ENCODE measurements around the gene EMP1.

EMP1 gene

GRCh38 chr12:13197526-13198143 lies 1.1 kb downstream of the EMP1 start:
- peak; percentile 59 for DNase-seq (ENCODE audit: low read depth)

GRCh38 chr12:13198241-13198640 lies 1.7 kb downstream of the EMP1 start:
- no peak for DNase-seq (ENCODE audit: low read depth)

GRCh38 chr12:13198876-13199275 lies 2.4 kb downstream of the EMP1 start:
- DNase-seq (ENCODE audit: low read depth): peak; percentile 75

GRCh38 chr12:13199592-13199991 lies 3.1 kb downstream of the EMP1 start:
- DNase-seq (ENCODE audit: low read depth): no peak

- DNase-seq (ENCODE audit: low read depth): no peak
Measured at GRCh38 chr12:13200841-13201240, 4.3 kb downstream of the EMP1 start.

GRCh38 chr12:13203034-13203922 lies 6.8 kb downstream of the EMP1 start:
- DNase-seq (ENCODE audit: low read depth): peak; percentile 38

- DNase-seq (ENCODE audit: low read depth): peak; percentile 83
Measured at GRCh38 chr12:13204428-13204827, 7.9 kb downstream of the EMP1 start.

- DNase-seq (ENCODE audit: low read depth): peak; percentile 100
Measured at GRCh38 chr12:13205809-13206559, 9.5 kb downstream of the EMP1 start.

- DNase-seq (ENCODE audit: low read depth): no peak
Measured at GRCh38 chr12:13206560-13206897, 10.0 kb downstream of the EMP1 start.

- DNase-seq (ENCODE audit: low read depth): peak; percentile 60
Measured at GRCh38 chr12:13208533-13209435, 12.3 kb downstream of the EMP1 start.

GRCh38 chr12:13209436-13210235 lies 13.1 kb downstream of the EMP1 start:
- DNase-seq (ENCODE audit: low read depth): peak; percentile 23

GRCh38 chr12:13210236-13211190 lies 14.0 kb downstream of the EMP1 start:
- DNase-seq (ENCODE audit: low read depth): peak; percentile 25

- DNase-seq (ENCODE audit: low read depth): peak; percentile 68
Measured at GRCh38 chr12:13211191-13211858, 14.8 kb downstream of the EMP1 start.

GRCh38 chr12:13211859-13212664 lies 15.5 kb downstream of the EMP1 start:
- peak; percentile 84 for DNase-seq (ENCODE audit: low read depth)

GRCh38 chr12:13215056-13215455 lies 18.5 kb downstream of the EMP1 start:
- no peak for DNase-seq (ENCODE audit: low read depth)

GRCh38 chr12:13218641-13219040 lies 22.1 kb downstream of the EMP1 start:
- DNase-seq (ENCODE audit: low read depth): peak; percentile 32

- no peak for DNase-seq (ENCODE audit: low read depth)
Measured at GRCh38 chr12:13219320-13219719, 22.8 kb downstream of the EMP1 start.

GRCh38 chr12:13220838-13221237 lies 24.3 kb downstream of the EMP1 start:
- peak; percentile 77 for DNase-seq (ENCODE audit: low read depth)

Data from ELR (cell line).